Activated T-cell treated with anti-CD3 and anti-CD28 coated beads for 1 hour (primary cell): Measurements from ENCODE around the gene TRIAP1.
A peak's percentile ranks its signal among the peaks of the same experiment; 100 is the strongest.
"Not testable (repeated sequence)": the region's sequence is repeated elsewhere in the genome, so short reads cannot be mapped to it uniquely, and the experiment has no call there.

Source experiments
- DNase-seq: peaks from one replicate; pipeline ENCODE4 v3.0.0-alpha.2; 2020; ENCODE audit warnings: low read depth

Gene TRIAP1

GRCh38 chr12:120468821-120469449, 22.8 kb upstream of the TRIAP1 start:
- peak; percentile 47 for DNase-seq

- DNase-seq: peak; percentile 7
These were observed 22.2 kb upstream of the TRIAP1 start for GRCh38 chr12:120468325-120468820.

GRCh38 chr12:120467439-120467838, 21.3 kb upstream of the TRIAP1 start:
- no peak for DNase-seq

- DNase-seq: peak; percentile 17
These were observed 20.6 kb upstream of the TRIAP1 start for GRCh38 chr12:120466560-120467315.

GRCh38 chr12:120465756-120466155, 19.6 kb upstream of the TRIAP1 start:
- DNase-seq: no peak

- no peak for DNase-seq
These were observed 17.5 kb upstream of the TRIAP1 start for GRCh38 chr12:120463712-120464111.

- DNase-seq: no peak
These were observed 16.0 kb upstream of the TRIAP1 start for GRCh38 chr12:120462099-120462640.

DNA sequence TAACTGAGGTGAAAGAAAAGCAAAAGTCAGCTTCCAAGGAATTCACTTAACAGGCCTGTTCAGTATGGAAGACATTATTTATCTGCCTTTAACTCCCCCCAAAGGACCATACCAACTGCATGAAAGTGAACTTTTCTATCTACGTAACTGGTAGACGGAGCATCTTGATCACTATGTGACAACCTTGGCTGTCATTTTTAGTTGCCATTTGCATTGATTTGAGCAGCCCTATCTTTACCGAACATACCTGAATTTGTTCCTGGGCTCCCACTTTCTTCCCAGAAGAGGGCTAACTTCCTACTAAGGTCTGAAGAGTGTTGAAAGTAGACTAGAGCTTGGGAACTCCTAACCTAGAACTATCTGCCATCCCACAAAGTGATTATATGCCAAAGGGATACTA, 14.0 kb upstream of the TRIAP1 start:
- no peak for DNase-seq

DNA sequence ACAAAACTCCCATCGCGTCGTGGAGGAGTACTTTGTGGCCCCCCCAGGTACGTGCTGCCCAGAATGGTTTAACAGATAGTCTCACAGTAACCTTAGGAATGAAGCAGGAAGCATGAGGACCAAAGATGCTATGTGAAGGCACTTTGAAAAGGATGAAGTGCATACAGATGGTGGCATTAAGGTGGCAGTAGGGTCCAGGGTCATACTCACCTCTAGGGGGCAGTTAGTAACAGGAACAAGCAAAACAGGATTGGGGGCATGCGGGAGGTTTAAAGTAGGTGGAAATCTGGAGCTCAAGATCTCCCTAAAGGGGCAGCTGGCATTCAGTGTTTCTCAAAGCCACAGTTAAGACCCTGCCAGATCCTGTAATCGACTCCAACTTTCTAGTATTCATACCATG, 10.9 kb upstream of the TRIAP1 start:
- no peak for DNase-seq

- DNase-seq: no peak
These were observed 9.1 kb upstream of the TRIAP1 start for GRCh38 chr12:120455302-120455701.

- no peak for DNase-seq
These were observed 7.8 kb upstream of the TRIAP1 start for GRCh38 chr12:120453977-120454376.

- no peak for DNase-seq
These were observed 7.0 kb upstream of the TRIAP1 start for GRCh38 chr12:120453060-120453750.

- not testable (repeated sequence) for DNase-seq
These were observed 6.3 kb upstream of the TRIAP1 start for GRCh38 chr12:120452524-120452923.

DNA sequence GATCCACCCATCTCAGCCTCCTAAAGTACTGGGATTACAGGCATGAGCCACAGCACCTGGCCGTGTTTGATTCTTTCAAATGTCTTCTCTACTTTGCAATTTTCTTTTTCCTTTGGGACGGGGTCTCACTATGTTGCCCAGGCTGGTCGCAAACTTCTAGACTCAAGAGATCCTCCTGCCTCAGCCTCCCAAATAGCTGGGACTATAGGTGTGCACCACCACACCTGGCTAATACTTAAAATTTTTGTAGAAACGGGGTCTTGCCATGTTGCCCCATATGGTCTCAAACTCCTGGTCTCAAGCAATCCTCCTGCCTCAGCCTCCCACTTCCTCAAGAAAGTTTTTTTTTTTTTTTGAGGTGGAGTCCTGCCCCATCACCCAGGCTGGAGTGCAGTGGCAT, 1.8 kb upstream of the TRIAP1 start:
- no peak for DNase-seq

DNA sequence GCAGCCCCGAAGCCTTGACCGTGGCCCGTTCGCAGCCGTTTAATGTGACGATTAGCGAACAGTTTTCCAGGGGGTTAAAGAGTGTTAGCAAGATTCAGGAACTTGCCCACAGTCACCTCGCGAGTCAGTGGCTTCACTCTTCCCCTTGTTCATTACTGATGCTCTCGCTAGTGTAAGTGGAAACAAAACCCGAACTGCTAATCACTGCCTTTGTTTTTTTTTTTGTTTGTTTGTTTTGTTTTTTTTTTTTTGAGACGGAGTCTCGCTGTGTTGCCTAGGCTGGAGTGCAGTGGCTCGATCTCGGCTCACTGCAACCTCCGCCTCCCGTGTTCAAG, 627 bp upstream of the TRIAP1 start:
- DNase-seq: not testable (repeated sequence)

DNA sequence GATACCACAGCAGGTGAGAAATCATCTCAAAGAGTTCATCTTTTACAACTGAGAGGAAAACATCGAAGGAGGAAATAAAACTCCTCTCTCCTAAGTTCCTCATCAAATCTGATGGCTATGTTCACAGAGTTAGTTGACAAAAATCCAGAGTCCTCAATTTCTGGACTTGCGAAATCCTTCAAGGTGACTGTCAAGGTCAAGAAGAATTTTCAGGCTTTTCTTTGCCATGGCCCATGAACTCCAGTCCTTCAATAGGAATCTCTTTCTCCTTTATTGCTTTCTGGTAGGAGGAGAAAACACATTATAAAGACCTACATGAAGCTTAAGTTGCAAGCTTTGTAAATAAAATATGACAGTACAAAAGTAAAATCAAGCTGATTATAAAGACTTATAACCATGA, 1.5 kb downstream of the TRIAP1 start:
- no peak for DNase-seq

- DNase-seq: peak; percentile 69
These were observed 6.4 kb downstream of the TRIAP1 start for GRCh38 chr12:120439646-120440247.

GRCh38 chr12:120438495-120439198, 7.5 kb downstream of the TRIAP1 start:
- no peak for DNase-seq

- DNase-seq: peak; percentile 93
These were observed 8.3 kb downstream of the TRIAP1 start, which contains the start of gene COX6A1 for GRCh38 chr12:120437735-120438494. Gene COX6A1, plus strand, starts transcription at chr12:120438113. Its CDS starts 14 bp downstream, at chr12:120438127.

DNA sequence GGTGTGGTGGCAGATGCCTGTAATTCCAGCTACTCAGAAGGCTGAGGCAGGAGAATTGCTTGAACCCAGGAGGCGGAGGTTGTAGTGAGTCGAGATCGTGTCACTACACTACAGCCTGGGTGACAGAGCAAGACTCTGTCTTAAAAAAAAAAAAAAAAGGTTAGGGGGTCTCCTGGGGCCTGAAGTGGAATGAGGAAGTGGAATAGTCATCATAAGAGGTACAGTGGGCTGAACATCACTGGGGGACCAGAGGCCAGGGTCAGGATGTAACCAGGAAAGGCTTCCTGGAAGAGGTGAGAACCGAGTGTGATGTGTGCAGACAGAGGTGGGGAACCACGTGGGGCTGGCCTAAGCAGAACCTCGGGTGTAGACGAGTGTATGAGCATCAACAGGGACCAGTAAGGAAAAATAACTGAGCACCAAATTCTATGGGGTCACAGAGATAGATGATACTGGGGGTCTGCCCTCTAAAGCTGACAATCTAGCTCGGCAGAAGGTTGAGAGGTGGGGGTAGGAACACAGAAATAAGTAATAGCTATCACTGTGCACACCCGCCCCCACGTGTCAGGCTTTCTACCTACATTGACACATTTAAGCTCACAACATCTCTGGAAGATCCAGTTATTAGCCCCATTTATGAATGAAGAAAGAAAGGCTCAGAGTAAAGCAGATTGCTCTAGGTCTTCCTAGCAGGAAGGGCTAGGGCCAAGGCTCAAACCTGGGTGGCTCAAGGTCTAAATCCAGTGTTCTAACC, 13.2 kb downstream of the TRIAP1 start:
- no peak for DNase-seq
